Cardiac muscle cell (in vitro differentiated cells and primary cell): ENCODE data around the gene NT5M. TPM values are rescaled to one million over a fixed set of nuclear protein-coding genes. Genes with fewer than 3 reads are reported as not detected.

Experiments used
- DNase-seq, 2 donors: peaks; one replicate each; pipeline versions ENCODE4 v3.0.0 to v3.0.0-alpha.2; 2010 to 2017; ENCODE audit warnings: low read depth in 1 of 2, low spot score in 1 of 2
- H3K27ac ChIP-seq: fragments of 200-600 bp; sonication (generic); 2 replicates; pipeline ENCODE4 v1.5.1; 2016
- H3K27me3 ChIP-seq: fragments of 200-600 bp; sonication (generic); 2 replicates; pipeline ENCODE4 v1.6.0; 2016; ENCODE audit warnings: control low read depth
- H3K36me3 ChIP-seq: fragments of 200-600 bp; sonication (generic); 2 replicates; pipeline ENCODE4 v1.5.1; 2016; ENCODE audit warnings: control low read depth
- H3K4me1 ChIP-seq: fragments of 200-600 bp; sonication (generic); 2 replicates; pipeline ENCODE4 v1.8.1; 2017; ENCODE audit warnings: low read depth, mild to moderate bottlenecking, mixed run types
- H3K4me3 ChIP-seq: fragments of 200-600 bp; sonication (generic); 2 replicates; pipeline ENCODE4 v1.5.1; 2016; ENCODE audit warnings: mild to moderate bottlenecking
- H3K9me3 ChIP-seq: fragments of 200-600 bp; sonication (generic); 2 replicates; pipeline ENCODE4 v1.5.1; 2017; ENCODE audit warnings: low read depth, mild to moderate bottlenecking, control low read depth
- CTCF ChIP-seq: IDR thresholded peaks from 2 replicates; pipeline ENCODE4 v1.5.1; 2012; ENCODE audit warnings: low read depth, mild to moderate bottlenecking, low read length
- polyA plus RNA-seq: library from polyadenylated mRNA; unstranded; fragments of >200 nt; fragmentation: Nextera tagmentation; extraction: Ambion mirVana; gene quantifications from 2 replicates; pipeline ENCODE4 v1.2.1, GENCODE V29; 2016
- total RNA-seq: library from RNA; depleted of rRNA; stranded (reverse); fragments of >200 nt; gene quantifications from 2 replicates; pipeline ENCODE4 v1.2.3, GENCODE V29; 2016

Gene NT5M
- total and polyA plus RNA-seq, 2 experiments from 2014 or later = 32.9 to 38.5 TPM

GRCh38 chr17:17356149-17356930 is 53.2 kb downstream of the NT5M start:
- DNase-seq = peak; percentile 88 to 91

GRCh38 chr17:17356931-17357270 is 53.7 kb downstream of the NT5M start:
- no peak for DNase-seq
- no peaks in the 10 kb centered on the region for H3K9me3 ChIP-seq
- no peaks in the 10 kb centered on the region for H3K27me3 ChIP-seq
- H3K4me3 ChIP-seq = no peak overlapping the region
- no peak overlapping the region for H3K27ac ChIP-seq
- no peaks in the 10 kb centered on the region for H3K36me3 ChIP-seq
- no peak for TF ChIP-seq CTCF
- no peaks in the 10 kb centered on the region for H3K4me1 ChIP-seq

More at GRCh38 chr17:17356149-17356930, 53.2 kb downstream of the NT5M start:
- H3K36me3 ChIP-seq = no peaks in the 10 kb centered on the region
- TF ChIP-seq CTCF = peak; percentile 100
- H3K4me1 ChIP-seq = no peaks in the 10 kb centered on the region
- H3K27ac ChIP-seq = no peak overlapping the region
- H3K27me3 ChIP-seq = no peaks in the 10 kb centered on the region
- H3K9me3 ChIP-seq = no peaks in the 10 kb centered on the region
- H3K4me3 ChIP-seq = no peak overlapping the region

- Histone ChIP-seq H3K27me3 (no peaks in the 10 kb centered on the region), H3K36me3 (no peaks in the 10 kb centered on the region), H3K9me3 (no peaks in the 10 kb centered on the region), H3K27ac (no peak overlapping the region), H3K4me3 (no peak overlapping the region), H3K4me1 (no peaks in the 10 kb centered on the region)
- no peak for TF ChIP-seq CTCF
- DNase-seq = no peak
Measured at GRCh38 chr17:17358060-17358751, 55.0 kb downstream of the NT5M start.

GRCh38 chr17:17358866-17359265 is 55.7 kb downstream of the NT5M start:
- no peaks in the 10 kb centered on the region for H3K27me3 ChIP-seq
- H3K9me3 ChIP-seq = no peaks in the 10 kb centered on the region
- H3K4me3 ChIP-seq = no peak overlapping the region
- no peak for TF ChIP-seq CTCF
- H3K27ac ChIP-seq = no peak overlapping the region
- no peaks in the 10 kb centered on the region for H3K36me3 ChIP-seq
- DNase-seq = peak in 1 of 2 donors; percentile 73
- no peaks in the 10 kb centered on the region for H3K4me1 ChIP-seq

- TF ChIP-seq CTCF = no peak
- Histone ChIP-seq H3K9me3 (no peaks in the 10 kb centered on the region), H3K27ac (no peak overlapping the region), H3K4me3 (no peak overlapping the region), H3K4me1 (no peaks in the 10 kb centered on the region), H3K27me3 (no peaks in the 10 kb centered on the region), H3K36me3 (no peaks in the 10 kb centered on the region)
- DNase-seq = no peak
Measured at GRCh38 chr17:17359271-17359670, 56.1 kb downstream of the NT5M start.
